Activated gamma-delta T cell treated with Interleukin-2 at 50 U/mL for 16 hours (primary cell): Measurements from ENCODE around the gene CASP2.

Experiments used
- DNase-seq: peaks from one replicate; pipeline ENCODE4 v3.0.0-alpha.2; 2020

CASP2 gene

GRCh38 chr7:143343596-143343995, 55.4 kb downstream of the CASP2 start:
- DNase-seq = no peak

DNA sequence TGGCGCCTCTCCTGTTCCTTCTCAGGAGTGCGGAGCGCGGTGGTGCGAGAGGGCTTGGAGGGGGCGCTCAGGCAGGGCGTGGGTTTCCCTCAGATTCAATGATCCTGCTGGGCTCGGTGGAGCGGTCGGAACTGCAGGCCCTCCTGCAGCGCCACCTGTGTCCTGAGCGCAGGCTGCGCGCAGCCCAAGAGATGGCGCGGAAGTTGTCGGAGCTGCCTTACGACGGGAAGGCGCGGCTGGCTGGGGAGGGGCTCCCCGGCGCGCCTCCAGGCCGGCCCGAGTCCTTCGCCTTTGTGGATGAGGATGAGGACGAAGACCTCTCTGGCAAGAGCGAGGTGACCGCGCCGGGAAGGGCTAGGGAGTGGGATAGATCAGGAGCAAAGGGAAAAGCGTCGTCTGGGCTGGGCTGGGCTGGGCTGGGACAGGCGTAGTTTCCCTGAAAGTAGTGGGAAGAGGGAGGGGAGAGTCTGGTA, 57.3 kb downstream of the CASP2 start:
- peak; percentile 63 for DNase-seq

DNA sequence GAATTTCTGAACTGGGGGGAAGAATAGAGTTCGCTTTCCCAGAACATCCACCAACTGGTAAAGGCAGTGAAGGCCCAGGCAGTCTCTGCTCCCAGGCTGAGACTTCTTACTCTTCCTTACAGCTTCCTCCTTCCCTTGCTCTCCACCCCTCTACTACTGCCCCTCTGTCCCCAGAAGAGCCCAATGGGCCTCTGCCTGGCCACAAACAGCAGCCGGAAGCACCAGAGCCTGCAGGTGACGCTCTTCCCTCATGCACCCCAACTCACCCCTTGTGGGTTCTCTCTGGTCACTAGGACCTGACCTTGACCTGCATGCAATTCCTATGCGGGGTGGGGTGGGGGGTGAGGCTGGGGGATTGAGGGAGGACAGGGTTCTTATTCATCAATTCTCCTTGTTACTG, 57.9 kb downstream of the CASP2 start:
- DNase-seq = no peak

- no peak for DNase-seq
Observed at GRCh38 chr7:143347950-143348349, 59.8 kb downstream of the CASP2 start.

GRCh38 chr7:143351060-143351459, 62.9 kb downstream of the CASP2 start:
- DNase-seq = no peak

DNA sequence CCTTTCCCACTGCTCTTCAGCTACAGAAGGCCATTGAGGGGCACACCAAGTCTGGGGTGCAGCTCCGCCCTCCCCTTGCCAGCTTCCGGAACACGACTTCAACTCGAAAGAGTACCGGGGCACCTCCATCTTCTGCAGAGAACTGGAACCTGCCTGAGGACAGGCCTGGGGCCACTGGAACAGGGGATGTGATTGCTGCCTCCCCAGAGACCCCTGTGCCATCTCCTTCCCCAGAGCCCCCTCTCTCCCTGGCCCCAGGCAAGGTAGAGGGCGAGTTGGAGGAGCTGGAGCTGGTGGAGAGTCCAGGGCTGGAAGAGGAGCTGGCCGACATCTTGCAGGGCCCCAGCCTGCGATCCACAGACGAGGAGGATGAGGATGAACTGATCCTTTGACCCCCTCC, 63.4 kb downstream of the CASP2 start:
- DNase-seq = no peak

GRCh38 chr7:143352531-143353002, 64.4 kb downstream of the CASP2 start:
- DNase-seq = no peak

GRCh38 chr7:143354376-143354775, 66.2 kb downstream of the CASP2 start:
- no peak for DNase-seq

- DNase-seq = no peak
Observed at GRCh38 chr7:143354965-143355364, 66.8 kb downstream of the CASP2 start.

DNA sequence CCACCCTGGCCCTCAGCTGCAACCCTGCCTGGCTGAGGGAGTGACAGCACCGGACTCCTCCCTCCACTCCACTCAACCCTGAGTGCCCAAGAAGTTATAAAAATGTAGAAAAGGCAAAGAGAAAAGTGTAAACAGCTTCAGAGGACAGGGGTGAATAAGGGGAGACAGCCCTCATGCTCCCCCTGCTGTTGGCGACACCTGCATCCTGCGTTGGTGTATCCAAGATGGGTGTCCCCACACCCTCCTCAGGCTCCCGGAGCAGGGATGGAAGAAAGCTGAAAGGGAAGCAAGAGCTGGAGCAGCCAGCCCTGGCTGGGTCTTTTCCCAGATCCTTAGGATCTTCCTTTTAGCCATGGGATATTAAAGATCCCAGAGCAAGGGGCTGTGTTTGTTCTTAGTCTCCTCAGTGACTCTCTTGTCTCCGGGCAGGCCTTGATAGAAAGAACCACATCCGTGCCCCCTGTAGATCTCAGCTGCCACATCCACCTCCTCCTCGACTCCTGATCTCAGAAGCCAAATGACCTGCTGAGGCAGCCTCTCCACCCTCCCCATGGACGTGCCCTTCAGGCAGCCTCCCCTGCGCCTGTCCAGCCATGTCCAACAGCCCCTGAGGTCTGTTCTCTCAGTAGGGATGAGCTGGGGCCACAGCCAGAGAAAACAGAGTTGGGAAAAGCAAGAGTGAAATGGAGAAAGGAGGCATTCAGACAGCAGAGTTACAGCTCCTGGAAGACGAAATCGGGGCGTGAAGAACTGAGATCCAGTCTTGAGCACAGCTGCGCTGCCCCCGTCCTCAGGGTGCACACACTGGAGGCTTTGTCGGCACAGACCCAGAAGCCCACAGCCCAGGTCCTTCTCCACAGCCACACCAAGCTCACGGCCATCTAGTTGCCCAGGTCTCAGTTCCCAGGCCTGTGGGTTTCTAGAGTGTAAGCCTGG, 67.6 kb downstream of the CASP2 start:
- no peak for DNase-seq

DNA sequence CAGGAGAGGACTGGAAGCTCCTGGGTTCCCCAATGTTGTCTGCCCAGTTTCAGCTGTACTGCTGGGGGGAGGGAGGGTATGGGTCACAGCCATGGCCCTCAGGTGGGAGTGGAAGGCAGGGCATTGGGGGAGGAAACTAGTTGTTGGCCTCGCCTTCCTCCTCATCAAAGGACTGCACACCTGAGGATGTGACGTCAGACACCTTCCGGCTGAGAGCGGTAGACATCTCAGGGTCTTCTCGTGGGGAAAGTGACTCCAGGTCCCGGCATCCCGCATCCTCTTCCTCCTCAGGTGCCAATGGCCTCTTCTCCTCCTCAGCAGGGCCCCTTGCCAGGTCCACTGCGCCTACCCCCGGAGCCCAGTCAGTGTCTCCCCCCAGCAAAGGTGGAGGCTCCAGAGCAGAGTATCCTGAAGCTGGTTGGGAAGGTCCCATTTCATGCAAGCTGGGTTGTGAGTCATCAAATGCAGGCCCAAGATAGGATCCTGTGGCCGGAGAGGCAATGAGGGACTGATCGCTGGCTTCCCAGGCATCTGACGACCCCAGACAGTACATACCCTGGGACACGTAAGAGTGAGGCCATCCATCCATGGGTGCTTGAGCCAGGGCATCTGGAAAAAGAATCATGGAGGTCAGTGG, 68.4 kb downstream of the CASP2 start:
- DNase-seq = no peak
